K562 (cell line): ENCODE measurements around the gene IFT27.

Experiments
- CREM ChIP-seq: IDR thresholded peaks from 2 replicates; pipeline ENCODE4 v1.6.1; 2014; ENCODE audit warnings: antibody characterized with exemption, low read depth
- HEY1 ChIP-seq: fragments of 250-450 bp; sonication (Bioruptor Pico); IDR thresholded peaks from 2 replicates; pipeline ENCODE4 v1.5.0; 2020; ENCODE audit warnings: mild to moderate bottlenecking, moderate library complexity, borderline replicate concordance
- JUNB ChIP-seq: fragments of 450-650 bp; formaldehyde crosslinking; conservative IDR thresholded peaks from 2 replicates; pipeline ENCODE4 v1.4.0; 2020; ENCODE audit warnings: mild to moderate bottlenecking
- NFYB ChIP-seq: IDR thresholded peaks from 2 replicates; pipeline ENCODE4 v1.6.1; 2011; ENCODE audit warnings: mild to moderate bottlenecking, moderate library complexity; ENCODE audit not compliant: insufficient read length; ENCODE audit errors: extremely low read depth
- SIN3B ChIP-seq: fragments of 450-650 bp; IDR thresholded peaks from 2 replicates; pipeline ENCODE4 v1.6.1; 2017; ENCODE audit warnings: low read depth, mild to moderate bottlenecking, moderate library complexity
- SRSF1 ChIP-seq: fragments of 200-400 bp; formaldehyde crosslinking; IDR thresholded peaks from 2 replicates; pipeline ENCODE4 v1.6.1; 2017; ENCODE audit warnings: mild to moderate bottlenecking, low read depth, low read length, moderate library complexity
- TEAD4 ChIP-seq, 2 experiments: sonication (generic) in 1 of 2; formaldehyde crosslinking in 1 of 2; IDR thresholded peaks; 2 replicates each; pipeline versions ENCODE4 v1.6.1 to v1.8.0; 2012 to 2022; ENCODE audit warnings: borderline replicate concordance in 1 of 2, inconsistent platforms in 1 of 2, low read length in 1 of 2, mild to moderate bottlenecking in 1 of 2, missing genetic modification reagents in 1 of 2
- TFAM ChIP-seq: fragments of 250-450 bp; sonication (Bioruptor Pico); conservative IDR thresholded peaks from 2 replicates; pipeline ENCODE4 v1.5.0; 2021; ENCODE audit warnings: mild to moderate bottlenecking, moderate library complexity
- ZNF143 ChIP-seq: sonication (generic); formaldehyde crosslinking; IDR thresholded peaks from 2 replicates; pipeline ENCODE4 v1.9.0; 2022; ENCODE audit warnings: mild to moderate bottlenecking, missing genetic modification reagents
- ZNF324 ChIP-seq: fragments of 250-450 bp; sonication (Bioruptor Pico); IDR thresholded peaks from 2 replicates; pipeline ENCODE4 v1.4.0; 2020; ENCODE audit warnings: mild to moderate bottlenecking
- ZNF699 ChIP-seq: fragments of 250-450 bp; sonication (Bioruptor Pico); IDR thresholded peaks from 2 replicates; pipeline ENCODE4 v1.8.0; 2021; ENCODE audit warnings: mild to moderate bottlenecking, moderate library complexity; ENCODE audit not compliant: insufficient replicate concordance
- TF ChIP-seq, protein P1 (sequence below), 2 experiments: IDR thresholded peaks; 2 replicates each; pipeline ENCODE4 v1.6.1; 2011; ENCODE audit warnings: borderline replicate concordance in 1 of 2, control low read depth in 1 of 2, low read depth in 1 of 2, low read length in 1 of 2, mild to moderate bottlenecking in 1 of 2, mixed read lengths in 1 of 2, moderate library complexity in 1 of 2; ENCODE audit not compliant: insufficient read depth in 1 of 2, insufficient read length in 1 of 2, poor library complexity in 1 of 2, severe bottlenecking in 1 of 2; ENCODE audit errors: extremely low read depth in 1 of 2
- TF ChIP-seq, protein P2 (sequence below): fragments of 250-450 bp; sonication (Bioruptor Pico); IDR thresholded peaks from 2 replicates; pipeline ENCODE4 v1.4.0; 2020; ENCODE audit warnings: mild to moderate bottlenecking, moderate library complexity, borderline replicate concordance
- TF ChIP-seq, protein P3 (sequence below), 3 experiments: IDR thresholded peaks in 2 of 3; conservative IDR thresholded peaks in 1 of 3; 2 replicates each; pipeline ENCODE4 v1.5.1; 2011 to 2012; ENCODE audit warnings: low read length in 3 of 3, mild to moderate bottlenecking in 3 of 3, control low read depth in 2 of 3, improper control_type of control experiment in 1 of 3, inconsistent platforms in 1 of 3, low read depth in 1 of 3, mixed read lengths in 1 of 3, moderate library complexity in 1 of 3; ENCODE audit not compliant: insufficient read depth in 2 of 3

DNA sequence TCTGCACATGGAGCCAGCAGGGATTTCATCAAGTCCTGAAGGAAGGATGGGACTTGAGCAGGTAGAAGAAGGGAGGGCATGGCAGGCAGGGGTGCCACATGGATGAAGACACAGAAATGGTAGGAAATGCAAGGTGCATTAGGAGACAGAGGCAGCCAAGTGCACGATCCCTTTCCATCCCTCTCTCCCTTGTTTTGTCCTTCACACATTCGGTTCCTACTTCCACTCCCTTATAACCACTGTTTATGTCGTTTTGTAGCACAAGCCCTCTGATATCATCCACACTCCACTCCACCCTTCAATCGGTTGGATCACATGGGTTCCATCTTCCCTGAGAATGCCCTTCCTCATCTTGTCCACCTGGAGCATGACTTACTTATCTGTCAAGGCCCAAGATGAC, 35.2 kb downstream of the IFT27 start:
- TF ChIP-seq, protein P1, sequence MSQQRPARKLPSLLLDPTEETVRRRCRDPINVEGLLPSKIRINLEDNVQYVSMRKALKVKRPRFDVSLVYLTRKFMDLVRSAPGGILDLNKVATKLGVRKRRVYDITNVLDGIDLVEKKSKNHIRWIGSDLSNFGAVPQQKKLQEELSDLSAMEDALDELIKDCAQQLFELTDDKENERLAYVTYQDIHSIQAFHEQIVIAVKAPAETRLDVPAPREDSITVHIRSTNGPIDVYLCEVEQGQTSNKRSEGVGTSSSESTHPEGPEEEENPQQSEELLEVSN (IDR thresholded peaks at IDR 0.05; ENCODE audit: borderline replicate concordance in 1 of 2, extremely low read depth in 1 of 2, insufficient read depth in 1 of 2, insufficient read length in 1 of 2, low read depth in 1 of 2, low read length in 1 of 2, poor library complexity in 1 of 2, severe bottlenecking in 1 of 2), result no peak
- TF ChIP-seq SRSF1 (no peak), NFYB (no peak), JUNB (no peak), ZNF143 (no peak), TEAD4 (IDR thresholded peaks at IDR 0.05; ENCODE audit: low read length) (no peak), TEAD4 (CRISPR knock-in tag; IDR thresholded peaks at IDR 0.05; ENCODE audit: borderline replicate concordance) (no peak), HEY1 (no peak), CREM (no peak), TFAM (no peak), ZNF699 (CRISPR knock-in tag) (no peak), ZNF324 (CRISPR knock-in tag) (no peak), SIN3B (no peak)
- TF ChIP-seq, protein P2, sequence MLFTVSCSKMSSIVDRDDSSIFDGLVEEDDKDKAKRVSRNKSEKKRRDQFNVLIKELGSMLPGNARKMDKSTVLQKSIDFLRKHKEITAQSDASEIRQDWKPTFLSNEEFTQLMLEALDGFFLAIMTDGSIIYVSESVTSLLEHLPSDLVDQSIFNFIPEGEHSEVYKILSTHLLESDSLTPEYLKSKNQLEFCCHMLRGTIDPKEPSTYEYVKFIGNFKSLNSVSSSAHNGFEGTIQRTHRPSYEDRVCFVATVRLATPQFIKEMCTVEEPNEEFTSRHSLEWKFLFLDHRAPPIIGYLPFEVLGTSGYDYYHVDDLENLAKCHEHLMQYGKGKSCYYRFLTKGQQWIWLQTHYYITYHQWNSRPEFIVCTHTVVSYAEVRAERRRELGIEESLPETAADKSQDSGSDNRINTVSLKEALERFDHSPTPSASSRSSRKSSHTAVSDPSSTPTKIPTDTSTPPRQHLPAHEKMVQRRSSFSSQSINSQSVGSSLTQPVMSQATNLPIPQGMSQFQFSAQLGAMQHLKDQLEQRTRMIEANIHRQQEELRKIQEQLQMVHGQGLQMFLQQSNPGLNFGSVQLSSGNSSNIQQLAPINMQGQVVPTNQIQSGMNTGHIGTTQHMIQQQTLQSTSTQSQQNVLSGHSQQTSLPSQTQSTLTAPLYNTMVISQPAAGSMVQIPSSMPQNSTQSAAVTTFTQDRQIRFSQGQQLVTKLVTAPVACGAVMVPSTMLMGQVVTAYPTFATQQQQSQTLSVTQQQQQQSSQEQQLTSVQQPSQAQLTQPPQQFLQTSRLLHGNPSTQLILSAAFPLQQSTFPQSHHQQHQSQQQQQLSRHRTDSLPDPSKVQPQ, result no peak
- TF ChIP-seq, protein P3, sequence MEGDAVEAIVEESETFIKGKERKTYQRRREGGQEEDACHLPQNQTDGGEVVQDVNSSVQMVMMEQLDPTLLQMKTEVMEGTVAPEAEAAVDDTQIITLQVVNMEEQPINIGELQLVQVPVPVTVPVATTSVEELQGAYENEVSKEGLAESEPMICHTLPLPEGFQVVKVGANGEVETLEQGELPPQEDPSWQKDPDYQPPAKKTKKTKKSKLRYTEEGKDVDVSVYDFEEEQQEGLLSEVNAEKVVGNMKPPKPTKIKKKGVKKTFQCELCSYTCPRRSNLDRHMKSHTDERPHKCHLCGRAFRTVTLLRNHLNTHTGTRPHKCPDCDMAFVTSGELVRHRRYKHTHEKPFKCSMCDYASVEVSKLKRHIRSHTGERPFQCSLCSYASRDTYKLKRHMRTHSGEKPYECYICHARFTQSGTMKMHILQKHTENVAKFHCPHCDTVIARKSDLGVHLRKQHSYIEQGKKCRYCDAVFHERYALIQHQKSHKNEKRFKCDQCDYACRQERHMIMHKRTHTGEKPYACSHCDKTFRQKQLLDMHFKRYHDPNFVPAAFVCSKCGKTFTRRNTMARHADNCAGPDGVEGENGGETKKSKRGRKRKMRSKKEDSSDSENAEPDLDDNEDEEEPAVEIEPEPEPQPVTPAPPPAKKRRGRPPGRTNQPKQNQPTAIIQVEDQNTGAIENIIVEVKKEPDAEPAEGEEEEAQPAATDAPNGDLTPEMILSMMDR (IDR thresholded peaks at IDR 0.05 in 2 of 3, conservative IDR thresholded peaks at IDR 0.05 in 1 of 3; ENCODE audit: insufficient read depth in 2 of 3, low read depth in 1 of 3, low read length in 3 of 3), result no peak
